ENCODE measurements around the gene PTPN21.

The PTPN21 gene

DNA sequence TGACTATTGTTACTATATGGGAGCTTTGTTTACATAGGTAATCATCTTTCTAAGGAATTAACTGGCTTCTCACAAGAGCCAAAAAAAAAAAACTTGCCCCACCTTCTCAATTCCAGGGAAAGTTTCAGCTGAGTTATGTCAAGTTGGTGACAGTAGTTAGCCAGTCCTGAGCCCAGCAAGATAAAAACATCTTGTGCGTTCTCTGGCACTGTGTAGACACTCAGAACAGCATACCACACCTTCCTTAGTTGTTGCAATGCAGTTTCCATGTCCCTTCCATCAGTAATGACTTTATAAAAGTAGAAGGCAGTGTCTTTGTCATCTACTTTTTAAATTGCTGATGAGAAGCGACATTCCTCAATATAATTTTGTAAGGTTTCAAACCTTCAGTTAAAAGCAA is 50.2 kb downstream of the PTPN21 start:
- DNase-seq (ENCODE audit: low read depth in 2 of 2): no peak

DNA sequence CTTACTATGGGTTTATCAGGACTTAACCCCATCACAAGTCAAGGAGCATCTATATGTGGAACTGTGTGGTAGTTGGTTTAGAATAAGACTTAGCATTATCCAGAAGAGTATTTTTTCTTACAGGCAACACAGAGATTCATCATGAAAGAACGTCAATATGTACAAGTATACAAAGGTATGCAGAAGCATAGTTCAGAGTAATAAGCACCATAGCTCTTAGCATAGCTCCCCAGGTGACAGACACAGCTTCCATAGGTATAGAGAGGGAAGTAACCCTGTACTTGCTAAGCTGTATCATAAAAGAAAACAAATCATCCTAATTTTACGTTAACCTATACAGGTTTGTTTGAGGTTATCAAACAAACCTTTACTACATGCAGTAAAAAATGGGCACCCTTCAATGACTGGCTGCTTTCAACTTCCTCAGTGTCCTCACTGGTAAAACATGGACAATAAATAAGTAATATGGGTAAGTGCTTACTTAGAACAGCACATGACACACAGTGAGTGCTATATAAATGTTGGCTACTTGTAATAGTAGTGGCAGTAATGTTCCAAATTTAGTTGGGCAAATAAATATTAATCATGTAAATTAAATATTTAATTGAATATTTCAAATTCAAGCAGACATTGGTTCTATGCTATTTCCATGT is 50.9 kb downstream of the PTPN21 start:
- no peak for DNase-seq (ENCODE audit: low read depth in 2 of 2)

DNA sequence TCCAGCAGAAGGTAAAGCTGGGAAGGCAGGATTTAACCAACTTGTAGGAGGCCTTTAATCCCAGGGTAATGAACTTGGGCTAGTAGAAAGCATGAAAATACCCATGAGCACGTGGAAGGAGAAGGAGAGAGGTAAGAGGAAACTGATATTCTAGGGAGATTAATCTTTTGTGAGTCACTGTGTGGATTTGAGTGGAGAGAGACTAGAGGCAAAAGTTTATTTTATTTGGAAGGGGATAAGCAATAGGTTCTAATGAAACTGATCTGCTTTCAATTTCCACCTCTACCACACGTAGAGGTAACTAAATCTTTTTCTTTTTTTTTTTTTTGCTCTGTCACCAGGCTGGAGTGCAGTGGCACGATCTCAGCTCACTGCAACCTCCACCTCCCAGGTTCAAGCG is 52.1 kb downstream of the PTPN21 start:
- no peak for DNase-seq (ENCODE audit: low read depth in 2 of 2)

DNA sequence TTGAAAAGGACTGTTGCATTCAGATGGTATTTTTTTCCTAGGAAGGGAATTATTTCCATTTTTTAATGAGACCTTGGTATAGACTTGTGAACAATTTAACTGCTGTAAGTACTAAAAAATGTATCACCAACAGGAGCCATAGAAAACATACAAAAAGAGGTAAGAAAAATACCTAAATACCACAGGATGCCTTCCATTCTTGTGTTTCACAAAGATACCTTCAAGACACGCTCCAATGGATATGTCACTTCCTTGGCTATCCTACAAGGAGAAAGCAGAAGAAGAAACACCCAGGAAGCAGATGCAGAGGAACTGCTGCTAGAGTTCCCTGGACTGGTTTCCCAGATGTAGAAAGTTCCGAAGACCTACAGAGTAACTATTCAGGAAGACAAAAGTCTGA is 54.2 kb downstream of the PTPN21 start:
- DNase-seq (ENCODE audit: low read depth in 2 of 2): no peak

DNA sequence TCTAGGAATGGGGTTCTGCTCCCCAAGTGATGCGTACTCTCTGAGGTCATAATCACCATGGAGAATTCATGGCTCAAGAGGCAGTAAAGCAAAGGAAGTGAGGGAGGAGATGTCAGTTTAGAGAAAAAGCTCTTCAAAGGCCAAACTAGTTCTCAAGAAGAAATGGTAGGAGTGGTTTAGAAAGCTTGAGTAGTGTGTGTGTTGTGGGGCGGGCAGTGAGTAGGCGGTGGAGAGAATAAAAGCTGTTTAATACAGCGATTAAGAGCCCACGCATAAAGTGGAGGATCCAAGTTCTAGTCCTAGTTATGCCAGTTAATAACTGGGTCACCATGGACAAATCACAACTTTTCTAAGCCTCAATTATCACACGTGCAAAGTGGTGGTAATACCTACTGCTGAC is 55.6 kb downstream of the PTPN21 start:
- DNase-seq (ENCODE audit: low read depth in 2 of 2): no peak

DNA sequence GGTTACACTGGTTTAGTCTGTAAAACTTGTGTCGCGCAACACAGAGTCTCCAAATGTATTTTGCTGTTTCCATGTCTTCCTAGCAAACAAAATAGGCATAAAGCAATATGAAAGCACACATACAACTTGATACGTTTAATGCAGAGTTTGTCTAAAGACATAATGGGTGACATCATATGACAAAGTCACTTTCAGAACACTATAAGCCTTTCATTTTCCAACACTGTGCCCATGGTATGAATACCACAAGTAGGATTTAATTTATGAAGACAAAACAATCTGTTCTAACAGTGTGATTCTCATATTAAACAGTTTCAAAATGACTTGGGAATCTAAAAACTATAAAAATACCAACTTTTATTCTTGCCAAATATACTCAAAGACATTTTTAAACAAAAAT is 58.4 kb downstream of the PTPN21 start:
- no peak for DNase-seq (ENCODE audit: low read depth in 2 of 2)

DNA sequence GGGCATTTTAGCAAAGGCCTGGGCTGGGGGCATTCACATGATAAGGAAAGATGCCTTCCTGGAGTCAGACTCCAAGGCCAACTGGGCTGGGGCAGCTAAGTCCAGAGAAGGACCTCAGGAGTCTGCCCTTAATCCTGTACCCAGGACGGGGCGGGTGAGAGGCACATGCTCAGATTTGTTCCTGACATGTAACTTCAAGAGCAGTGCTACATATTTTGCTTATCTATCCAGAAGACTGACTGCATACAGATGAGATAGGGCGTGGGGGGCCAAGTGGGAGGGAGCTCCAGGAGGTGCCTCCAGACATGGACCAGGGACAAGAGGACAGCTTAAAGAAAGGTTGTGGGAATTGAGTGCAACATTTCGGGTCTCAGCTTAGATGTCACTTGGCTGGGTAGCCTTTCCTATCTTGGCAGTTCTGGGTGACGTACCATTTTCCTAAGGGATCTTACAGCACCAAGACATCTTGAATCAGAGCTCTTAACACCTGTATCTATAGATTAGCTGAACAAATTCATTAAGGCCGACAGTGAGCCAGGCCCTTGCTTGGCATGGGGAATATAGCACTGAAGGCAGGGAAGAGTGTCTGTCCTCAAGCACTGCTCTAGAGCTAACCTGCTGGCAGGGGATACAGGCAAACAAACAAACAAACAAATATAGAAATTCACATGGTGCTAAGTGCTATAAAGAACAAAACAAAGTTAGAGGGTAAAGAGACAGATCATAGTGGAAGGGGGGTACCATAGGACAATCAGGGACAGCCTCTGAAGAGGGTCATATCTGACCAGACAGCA is 61.2 kb downstream of the PTPN21 start:
- no peak for DNase-seq (ENCODE audit: low read depth in 2 of 2)

GRCh38 chr14:88492272-88493089 is 62.3 kb downstream of the PTPN21 start:
- DNase-seq (ENCODE audit: low read depth in 2 of 2): peak; percentile 7 to 34

DNA sequence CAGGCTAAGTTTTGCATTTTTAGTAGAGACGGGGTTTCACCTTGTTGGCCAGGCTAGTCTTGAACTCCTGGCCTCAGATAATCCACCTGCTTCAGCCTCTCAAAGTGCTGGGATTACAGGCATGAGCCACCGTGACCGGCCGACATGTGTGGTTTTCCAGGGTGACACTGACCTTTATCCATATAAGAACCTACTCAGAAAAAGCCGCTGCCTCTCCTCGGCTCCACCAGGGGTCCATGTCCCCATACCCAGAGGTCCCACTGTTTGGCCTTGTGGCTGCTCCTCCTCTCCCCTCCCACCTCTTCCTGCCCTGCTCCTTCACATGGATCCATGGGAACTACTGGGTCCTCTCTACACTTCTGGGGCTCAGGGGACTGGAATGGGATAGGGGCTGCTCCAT is 64.6 kb downstream of the PTPN21 start:
- no peak for DNase-seq (ENCODE audit: low read depth in 2 of 2)

- DNase-seq (ENCODE audit: low read depth in 2 of 2): no peak
These were observed 65.9 kb downstream of the PTPN21 start for GRCh38 chr14:88488897-88489296.

- no peak for DNase-seq (ENCODE audit: low read depth in 2 of 2)
These were observed 66.7 kb downstream of the PTPN21 start for GRCh38 chr14:88488081-88488480.

DNA sequence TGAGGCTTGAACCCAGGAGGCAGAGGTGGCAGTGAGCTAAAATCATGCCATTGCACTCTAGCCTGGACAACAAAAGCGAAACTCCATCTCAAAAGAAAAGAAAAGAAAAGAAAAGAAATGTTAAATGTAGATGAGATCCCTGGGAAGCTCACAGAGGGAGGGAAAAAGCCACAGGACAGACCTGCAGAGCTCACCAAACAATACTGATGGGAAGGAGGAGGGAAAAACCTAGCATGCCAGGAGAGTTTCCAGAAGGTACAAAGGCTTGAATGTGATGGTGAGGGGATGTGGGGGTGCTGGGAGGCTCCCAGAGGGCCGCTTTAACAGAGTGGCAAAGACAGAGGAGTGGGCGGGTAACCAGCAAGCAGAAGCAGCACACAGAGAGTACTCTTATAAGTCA is 72.3 kb downstream of the PTPN21 start:
- DNase-seq (ENCODE audit: low read depth in 2 of 2): no peak

DNA sequence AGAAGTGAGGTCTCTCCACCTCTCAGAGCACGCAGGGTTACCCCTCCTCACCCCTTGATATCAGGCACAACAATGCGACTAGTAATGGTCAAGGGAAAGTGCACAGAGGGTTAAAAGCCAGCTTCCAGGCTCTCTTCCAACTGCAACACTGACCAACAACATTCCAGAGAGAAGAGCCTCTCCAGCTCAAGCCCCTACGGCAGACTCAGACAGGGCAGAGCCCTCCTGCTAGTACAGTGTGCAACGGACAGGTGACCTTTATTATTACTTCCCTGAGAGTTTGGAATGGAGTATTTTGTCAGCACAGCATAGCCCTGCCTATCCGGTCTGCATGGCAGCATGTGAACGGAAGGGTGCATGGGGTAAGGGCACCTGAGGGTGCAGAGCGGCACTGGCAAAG is 73.0 kb downstream of the PTPN21 start:
- no peak for DNase-seq (ENCODE audit: low read depth in 2 of 2)

DNA sequence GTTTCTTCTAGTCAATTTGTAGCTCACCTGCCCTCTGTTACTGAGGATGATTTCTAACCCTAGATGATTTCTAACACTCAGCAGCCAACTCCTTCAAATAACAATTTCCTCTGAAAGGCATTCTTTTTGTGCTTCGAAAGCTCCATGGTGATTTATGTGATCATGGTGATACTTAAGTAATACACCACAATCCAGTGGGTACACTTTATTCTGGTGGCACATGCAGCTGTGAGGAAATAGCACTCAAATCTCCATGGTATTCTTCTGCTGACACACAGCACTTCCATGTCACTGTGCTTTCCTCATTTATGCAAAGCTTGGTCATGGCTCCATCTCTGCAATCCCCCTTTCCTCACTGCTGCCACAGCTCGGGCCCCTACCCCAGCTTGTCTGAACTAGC is 73.7 kb downstream of the PTPN21 start:
- no peak for DNase-seq (ENCODE audit: low read depth in 2 of 2)

DNA sequence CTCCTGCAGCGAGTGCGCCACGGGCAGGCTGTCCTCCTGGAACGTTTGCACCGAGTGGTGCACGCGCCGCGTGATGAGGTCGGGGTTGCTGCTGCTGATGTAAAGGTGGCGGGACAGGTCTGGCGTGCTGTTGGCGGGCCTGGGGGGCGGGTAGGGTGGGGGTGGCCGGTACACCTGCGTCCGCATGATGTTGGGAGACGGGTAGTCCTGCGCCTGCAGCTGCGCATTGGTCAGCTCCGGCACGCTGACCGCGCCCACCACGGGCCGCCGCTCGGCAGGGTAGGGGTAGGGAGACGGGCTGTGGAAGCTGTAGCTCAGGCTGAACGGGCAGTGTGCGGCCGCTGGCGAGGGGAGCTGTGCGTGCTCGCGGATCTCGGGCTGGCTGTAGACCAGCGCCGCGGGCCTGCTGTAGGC is 75.2 kb downstream of the PTPN21 start:
- no peak for DNase-seq (ENCODE audit: low read depth in 2 of 2)

DNA sequence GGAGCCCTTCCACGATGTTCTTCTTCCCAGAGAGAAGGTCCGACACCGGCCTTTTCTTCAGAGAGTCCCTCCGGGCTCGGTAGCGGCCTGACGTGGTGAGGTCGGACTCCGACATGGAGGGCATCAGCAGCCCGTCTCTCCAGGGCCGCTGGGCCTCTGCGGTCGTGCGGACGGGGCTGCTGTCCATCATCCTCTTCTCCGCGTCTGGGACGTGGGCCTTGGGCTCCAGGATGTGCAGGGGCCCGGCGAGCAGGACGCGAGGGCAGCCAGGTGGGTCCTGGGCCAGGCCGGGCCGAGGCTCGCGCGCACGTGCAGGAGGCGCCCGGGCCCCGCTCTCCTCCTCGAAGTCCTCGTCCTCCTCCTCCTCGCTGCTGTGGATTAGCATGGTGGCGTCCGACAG is 75.9 kb downstream of the PTPN21 start:
- no peak for DNase-seq (ENCODE audit: low read depth in 2 of 2)

GRCh38 chr14:88477513-88478250 is 77.1 kb downstream of the PTPN21 start:
- no peak for DNase-seq (ENCODE audit: low read depth in 2 of 2)

DNA sequence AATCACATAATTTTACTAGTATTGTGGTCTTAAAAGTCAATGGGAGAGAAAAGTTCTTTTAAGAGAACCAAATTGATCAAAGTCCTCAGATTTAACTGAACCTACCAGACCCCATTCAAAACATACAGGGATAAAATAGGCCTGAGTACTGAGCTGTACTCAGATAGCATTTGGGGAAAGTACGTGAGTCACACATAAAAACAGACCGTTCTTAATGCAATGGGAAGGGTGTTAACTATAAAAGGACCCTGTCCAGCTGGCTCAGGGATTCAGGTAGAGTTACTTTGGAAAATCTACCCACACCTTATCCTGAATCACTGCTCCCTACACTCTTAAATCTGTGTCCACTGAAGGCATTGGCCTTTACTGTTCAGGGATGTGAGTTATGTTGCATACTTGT is 78.0 kb downstream of the PTPN21 start:
- no peak for DNase-seq (ENCODE audit: low read depth in 2 of 2)

- no peak for DNase-seq (ENCODE audit: low read depth in 2 of 2)
These were observed 78.5 kb downstream of the PTPN21 start for GRCh38 chr14:88476214-88476774.

DNA sequence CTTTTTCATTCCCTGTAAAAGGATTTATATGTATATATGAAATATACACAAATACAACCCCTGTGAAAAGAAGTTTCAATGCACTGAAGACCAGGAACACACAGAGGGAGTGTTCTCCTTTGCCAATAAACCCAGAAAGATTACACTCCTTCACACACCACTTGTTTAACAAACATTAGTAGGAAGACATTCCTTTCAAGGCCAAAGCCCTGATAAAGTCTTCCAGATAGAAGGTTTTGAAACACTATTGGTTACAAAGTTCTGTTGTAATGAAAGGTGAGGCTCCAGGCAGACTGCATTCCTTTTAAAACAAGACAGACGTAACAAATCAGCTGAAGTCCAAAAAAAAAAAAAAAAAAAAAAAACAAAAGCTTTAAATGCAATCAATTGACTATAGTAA is 81.0 kb downstream of the PTPN21 start:
- DNase-seq (ENCODE audit: low read depth in 2 of 2): no peak

GRCh38 chr14:88470542-88471440 is 84.0 kb downstream of the PTPN21 start:
- DNase-seq (ENCODE audit: low read depth in 2 of 2): no peak
